ENCODE results near the gene A2M.

DNA sequence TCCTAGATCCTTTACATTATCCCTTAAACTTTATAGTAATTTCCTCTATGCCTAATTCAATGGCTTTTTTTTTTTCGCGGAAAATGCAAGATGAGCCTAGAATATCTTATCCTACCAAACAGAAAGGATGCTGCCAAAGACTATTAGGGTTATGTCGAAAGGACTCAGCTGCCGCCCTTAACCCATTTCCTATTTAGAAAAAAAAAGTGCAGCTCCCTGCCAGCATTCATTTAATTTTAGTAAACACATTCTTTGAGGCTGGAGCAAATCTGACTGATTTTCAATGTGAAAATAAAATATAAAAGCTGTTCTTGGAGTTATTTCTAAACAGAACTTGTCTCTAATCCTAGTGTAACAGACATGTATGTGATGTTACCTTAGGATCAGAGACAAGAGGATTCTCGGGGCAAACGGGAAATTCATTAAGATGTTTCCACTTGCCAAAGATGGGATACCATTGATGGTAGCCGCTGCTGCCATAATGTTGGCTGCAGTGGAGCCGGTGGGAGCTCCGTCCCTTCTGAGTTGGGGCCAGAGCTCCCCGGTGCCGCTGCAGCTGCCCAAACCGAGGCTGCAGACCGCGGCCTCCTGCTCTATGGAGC, 8.2 kb upstream of the A2M start:
- TF ChIP-seq, protein P1, sequence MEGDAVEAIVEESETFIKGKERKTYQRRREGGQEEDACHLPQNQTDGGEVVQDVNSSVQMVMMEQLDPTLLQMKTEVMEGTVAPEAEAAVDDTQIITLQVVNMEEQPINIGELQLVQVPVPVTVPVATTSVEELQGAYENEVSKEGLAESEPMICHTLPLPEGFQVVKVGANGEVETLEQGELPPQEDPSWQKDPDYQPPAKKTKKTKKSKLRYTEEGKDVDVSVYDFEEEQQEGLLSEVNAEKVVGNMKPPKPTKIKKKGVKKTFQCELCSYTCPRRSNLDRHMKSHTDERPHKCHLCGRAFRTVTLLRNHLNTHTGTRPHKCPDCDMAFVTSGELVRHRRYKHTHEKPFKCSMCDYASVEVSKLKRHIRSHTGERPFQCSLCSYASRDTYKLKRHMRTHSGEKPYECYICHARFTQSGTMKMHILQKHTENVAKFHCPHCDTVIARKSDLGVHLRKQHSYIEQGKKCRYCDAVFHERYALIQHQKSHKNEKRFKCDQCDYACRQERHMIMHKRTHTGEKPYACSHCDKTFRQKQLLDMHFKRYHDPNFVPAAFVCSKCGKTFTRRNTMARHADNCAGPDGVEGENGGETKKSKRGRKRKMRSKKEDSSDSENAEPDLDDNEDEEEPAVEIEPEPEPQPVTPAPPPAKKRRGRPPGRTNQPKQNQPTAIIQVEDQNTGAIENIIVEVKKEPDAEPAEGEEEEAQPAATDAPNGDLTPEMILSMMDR (IDR thresholded peaks at IDR 0.05; ENCODE audit: poor library complexity), result no peak
- TF ChIP-seq EZH2 (IDR thresholded peaks at IDR 0.05; ENCODE audit: borderline replicate concordance), result no peak
